ENCODE measurements around the gene FAM156B.

- TF ChIP-seq CTCF (conservative IDR thresholded peaks at IDR 0.05 in 1 of 2, IDR thresholded peaks at IDR 0.05 in 1 of 2; ENCODE audit: low read depth in 1 of 2, low read length in 2 of 2) (no peak), EZH2 (IDR thresholded peaks at IDR 0.05; ENCODE audit: low read length, missing control alignments) (no peak)
Measured at GRCh38 chrX:52933976-52934703, 37.0 kb downstream of the FAM156B start.

Measured in fibroblast of lung (primary cell).